Measurements from ENCODE around the gene FCAMR. TPM values are rescaled to one million over a fixed set of nuclear protein-coding genes. Genes with fewer than 3 reads are reported as not detected.

The FCAMR gene
- total and polyA plus RNA-seq, 2 donors (not counting 3 experiments of a cell fraction or from before 2014, with no cell fraction given) = not detected

DNA sequence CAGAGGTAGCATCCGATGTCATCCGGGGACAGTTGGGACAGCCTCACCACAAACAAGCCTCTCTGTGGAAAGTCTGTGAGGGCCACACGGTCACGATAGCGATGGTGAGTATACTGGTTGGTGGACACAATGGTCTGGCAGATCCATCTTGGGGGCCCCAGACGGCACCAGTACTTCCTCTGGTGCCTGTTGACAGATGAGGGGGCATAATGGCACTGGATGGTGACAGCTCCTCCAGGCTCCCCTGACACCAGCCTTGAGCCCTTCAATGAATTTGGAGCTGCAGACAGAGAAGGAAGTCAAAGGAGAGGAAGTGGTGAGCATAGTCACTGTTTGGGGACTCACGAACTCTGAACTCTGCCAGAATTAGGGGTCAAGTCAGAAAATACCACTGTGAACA lies 8.0 kb downstream of the FCAMR start:
- H3K4me2 ChIP-seq (ENCODE audit: insufficient read depth, low read length) = no peak overlapping the region
- no peaks in the 10 kb centered on the region for H3K9me3 ChIP-seq (replicated peaks; ENCODE audit: control insufficient read depth, insufficient read depth, low read length)
- H2AFZ ChIP-seq (ENCODE audit: low read depth, low read length) = no peak overlapping the region
- DNase-seq (ENCODE audit: low read depth, low spot score) (no peak), FAIRE-seq (no peak)
- no peak overlapping the region for H3K9ac ChIP-seq (replicated peaks; ENCODE audit: extremely low read depth, insufficient read depth, low read length)
- intact Hi-C loops (cut with micrococcal nuclease) = no loop called here
- H3K36me3 ChIP-seq (ENCODE audit: control insufficient read depth in 2 of 2, extremely low read depth in 1 of 2, insufficient read depth in 2 of 2, low read length in 2 of 2) = no peaks in the 10 kb centered on the region
- POLR2A ChIA-PET = no interaction called here
- no peaks in the 10 kb centered on the region for H3K27me3 ChIP-seq (ENCODE audit: control insufficient read depth in 2 of 2, insufficient read depth in 2 of 2, low read length in 2 of 2)
- no peaks in the 10 kb centered on the region for H3K4me1 ChIP-seq (ENCODE audit: control insufficient read depth, extremely low read depth, insufficient read depth, low read length)
- no peak overlapping the region for H3K27ac ChIP-seq (ENCODE audit: insufficient read depth, low read depth, low read length)
- CTCF ChIA-PET = interaction anchor here (1.3 kb wide), 1 partner anchor 50 kb away, joined by 5 read pairs; no protein-coding TSS in a partner anchor
- TF ChIP-seq MYC (IDR thresholded peaks at IDR 0.05; ENCODE audit: low read depth, low read length) (no peak), JUN (IDR thresholded peaks at IDR 0.05; ENCODE audit: borderline replicate concordance, insufficient read depth, insufficient read length, low read depth) (no peak), POLR2A (IDR thresholded peaks at IDR 0.05; ENCODE audit: low read depth, low read length) (no peak), FOS (IDR thresholded peaks at IDR 0.05; ENCODE audit: borderline replicate concordance, insufficient read depth, low read length) (no peak)
- H4K20me1 ChIP-seq (replicated peaks; ENCODE audit: control insufficient read depth, extremely low read depth, insufficient read depth, low read length) = no peaks in the 10 kb centered on the region
- no peak overlapping the region for H3K4me3 ChIP-seq (replicated peaks in 1 of 3; ENCODE audit: insufficient read depth in 1 of 3, low read depth in 1 of 3, low read length in 3 of 3)
- no peaks in the 10 kb centered on the region for H3K9me1 ChIP-seq (replicated peaks; ENCODE audit: control insufficient read depth, extremely low read depth, insufficient read depth, low read length)
- no TSS peak for BruUV-seq (replicated peaks)
- H3K79me2 ChIP-seq (ENCODE audit: control insufficient read depth, insufficient read depth, low read length) = no peaks in the 10 kb centered on the region
- dilution Hi-C loops (cut with MboI; ENCODE audit: extremely low pct_ligation_motif_present, low sequenced_read_pairs) = no loop called here

- no peaks in the 10 kb centered on the region for H3K36me3 ChIP-seq (ENCODE audit: control insufficient read depth in 2 of 2, extremely low read depth in 1 of 2, insufficient read depth in 2 of 2, low read length in 2 of 2)
- no peak overlapping the region for H3K4me2 ChIP-seq (ENCODE audit: insufficient read depth, low read length)
- no peaks in the 10 kb centered on the region for H3K79me2 ChIP-seq (ENCODE audit: control insufficient read depth, insufficient read depth, low read length)
- no peak for DNase-seq (ENCODE audit: low read depth, low spot score)
- no peak overlapping the region for H2AFZ ChIP-seq (ENCODE audit: low read depth, low read length)
- H3K27ac ChIP-seq (ENCODE audit: insufficient read depth, low read depth, low read length) = no peak overlapping the region
- TF ChIP-seq JUN (IDR thresholded peaks at IDR 0.05; ENCODE audit: borderline replicate concordance, insufficient read depth, insufficient read length, low read depth) (no peak), MYC (IDR thresholded peaks at IDR 0.05; ENCODE audit: low read depth, low read length) (no peak), GATA2 (IDR thresholded peaks at IDR 0.05; ENCODE audit: insufficient read depth, insufficient read length, low read depth, low read length) (no peak), POLR2AphosphoS5 (IDR thresholded peaks at IDR 0.05; ENCODE audit: insufficient read depth, low read depth, low read length) (no peak)
- no TSS peak for BruUV-seq (replicated peaks)
- no peaks in the 10 kb centered on the region for H3K9me1 ChIP-seq (replicated peaks; ENCODE audit: control insufficient read depth, extremely low read depth, insufficient read depth, low read length)
- POLR2A ChIA-PET = no interaction called here
- no peaks in the 10 kb centered on the region for H3K4me1 ChIP-seq (ENCODE audit: control insufficient read depth, extremely low read depth, insufficient read depth, low read length)
- intact Hi-C loops (cut with micrococcal nuclease) = no loop called here
- H3K27me3 ChIP-seq (ENCODE audit: control insufficient read depth in 2 of 2, insufficient read depth in 2 of 2, low read length in 2 of 2) = no peaks in the 10 kb centered on the region
- no peak overlapping the region for H3K9ac ChIP-seq (replicated peaks; ENCODE audit: extremely low read depth, insufficient read depth, low read length)
- dilution Hi-C loops (cut with MboI; ENCODE audit: extremely low pct_ligation_motif_present, low sequenced_read_pairs) = no loop called here
- no peak for FAIRE-seq
- H3K9me3 ChIP-seq (replicated peaks; ENCODE audit: control insufficient read depth, insufficient read depth, low read length) = no peaks in the 10 kb centered on the region
- H3K4me3 ChIP-seq (replicated peaks in 1 of 3; ENCODE audit: insufficient read depth in 1 of 3, low read depth in 1 of 3, low read length in 3 of 3) = no peak overlapping the region
- no peaks in the 10 kb centered on the region for H4K20me1 ChIP-seq (replicated peaks; ENCODE audit: control insufficient read depth, extremely low read depth, insufficient read depth, low read length)
- CTCF ChIA-PET = no interaction called here
Measured at GRCh38 chr1:206961668-206962067, 8.6 kb downstream of the FCAMR start.

Data from endothelial cell of umbilical vein (primary cell).